ENCODE results near the gene TMIE.

Gene TMIE

DNA sequence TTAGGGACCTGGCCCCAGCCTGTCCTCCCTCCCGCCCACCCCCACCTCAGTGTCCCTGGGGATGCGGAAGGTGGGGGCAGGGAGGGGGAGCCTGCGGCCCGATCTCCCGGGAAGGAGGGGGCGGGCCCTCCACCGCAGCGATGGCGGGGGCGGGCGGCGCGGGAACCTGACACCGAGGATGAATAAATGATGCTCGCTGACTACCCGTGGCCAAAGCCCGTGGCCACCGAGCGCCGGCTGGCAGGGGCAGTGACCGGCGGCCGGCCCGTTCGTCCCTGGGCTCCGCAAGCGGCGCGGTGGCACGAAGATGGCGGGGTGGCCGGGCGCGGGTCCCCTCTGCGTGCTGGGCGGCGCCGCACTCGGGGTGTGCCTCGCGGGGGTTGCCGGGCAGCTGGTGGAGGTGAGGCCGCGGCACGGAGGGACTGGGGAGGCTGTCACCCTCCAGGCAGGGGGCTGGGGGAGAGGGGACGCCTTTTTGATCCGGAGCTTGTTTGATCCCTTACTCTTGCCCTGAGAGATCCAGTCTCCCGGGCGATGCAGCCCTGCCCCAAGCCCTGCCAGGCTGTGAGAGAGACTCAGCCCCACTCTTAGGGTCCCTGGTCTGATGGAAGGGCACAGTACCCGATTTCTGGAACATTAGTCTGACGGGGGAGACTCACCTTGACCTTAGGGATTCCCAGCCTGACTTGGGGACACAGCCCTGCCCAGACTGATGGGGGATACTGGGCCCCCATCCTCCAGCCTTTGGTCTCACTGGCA lies at the start of gene TMIE:
TSS of gene TMIE (plus strand) at position 212 of the 759 bp plus-strand sequence. CDS start at position 308, 96 bp downstream.
- DNase-seq = no peak

- DNase-seq = no peak
Observed at GRCh38 chr3:46655271-46655670, 45.9 kb upstream of the TMIE start.

- DNase-seq = no peak
Observed at GRCh38 chr3:46656778-46657556, 44.2 kb upstream of the TMIE start.

DNA sequence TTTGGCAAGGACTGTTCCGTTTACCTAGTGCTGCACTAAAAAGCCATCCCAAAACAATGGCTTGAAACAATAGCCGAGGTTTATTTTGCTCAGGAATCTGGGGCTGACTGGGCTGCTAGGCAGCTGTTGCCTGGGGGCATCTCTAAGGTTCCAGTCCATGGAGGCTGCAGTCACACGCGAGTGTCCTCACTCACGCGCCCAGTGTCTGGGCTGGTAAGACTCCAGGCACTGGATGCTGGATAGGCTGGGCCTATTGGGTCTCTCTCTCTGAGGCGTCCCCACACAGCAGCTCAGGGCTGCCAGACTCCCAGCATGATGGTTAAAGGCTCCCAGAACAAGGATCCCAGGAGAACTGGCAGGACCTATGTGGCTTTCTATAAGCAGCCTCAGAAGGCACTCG lies 41.9 kb upstream of the TMIE start:
- no peak for DNase-seq

DNA sequence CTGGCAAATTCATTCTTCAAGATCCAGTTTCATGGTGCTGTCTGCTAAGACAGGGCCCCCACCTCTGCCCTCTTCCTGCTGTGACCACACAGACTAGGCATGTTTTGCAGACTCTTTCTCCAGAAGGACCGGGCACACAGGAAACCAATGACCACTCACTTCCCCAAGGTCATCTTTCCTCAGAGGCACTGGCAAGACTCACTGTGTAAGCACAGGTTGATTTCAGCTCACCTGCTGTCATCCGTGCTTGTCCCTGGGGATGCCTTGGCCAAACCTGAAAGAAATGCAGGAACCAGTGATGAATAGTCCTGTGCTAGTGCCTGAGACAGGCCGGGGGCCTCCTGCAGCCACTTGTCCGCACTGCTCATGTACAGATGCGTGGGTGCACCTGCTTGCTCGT lies 41.2 kb upstream of the TMIE start:
- DNase-seq = no peak

- DNase-seq = no peak
Observed at GRCh38 chr3:46660543-46661523, 40.4 kb upstream of the TMIE start.

GRCh38 chr3:46661776-46662766 lies 39.1 kb upstream of the TMIE start:
- no peak for DNase-seq

DNA sequence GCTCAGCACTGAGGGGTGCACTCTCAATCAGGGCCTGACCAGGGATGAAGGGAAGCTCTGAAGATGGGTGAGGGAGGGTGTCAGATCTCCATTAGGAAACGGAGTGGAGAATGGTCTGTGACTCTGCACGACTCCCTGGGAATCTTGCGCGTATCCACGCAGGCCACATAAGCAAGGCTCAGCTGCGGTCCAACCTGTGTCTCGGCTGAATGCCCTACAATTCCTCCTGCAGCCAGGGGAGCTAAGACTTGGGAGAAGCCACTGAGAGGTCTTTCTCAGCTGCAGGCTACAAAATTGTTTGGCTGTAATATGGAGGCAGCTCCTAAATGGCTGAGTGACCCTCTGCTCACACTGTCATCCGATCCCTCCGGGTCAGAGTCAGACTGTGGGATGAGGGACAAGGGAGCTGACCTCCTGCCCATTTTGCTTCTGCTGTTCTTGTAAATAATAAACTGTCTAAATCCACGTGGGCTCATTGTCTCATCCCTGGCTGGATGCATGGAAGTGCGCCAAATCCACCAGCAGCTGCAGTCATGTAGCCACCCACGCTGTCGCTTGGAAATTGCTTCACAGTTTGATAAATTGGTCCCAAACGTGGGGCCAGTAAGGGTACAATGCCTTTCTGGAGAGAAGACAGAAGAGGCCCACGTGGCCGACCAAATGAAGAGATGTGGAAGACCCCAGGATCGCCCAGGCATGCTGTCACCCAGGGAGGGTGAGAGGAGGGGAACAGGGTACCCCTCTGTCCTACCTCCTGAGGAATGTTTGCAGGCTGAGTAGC lies 38.2 kb upstream of the TMIE start:
- DNase-seq = no peak

DNA sequence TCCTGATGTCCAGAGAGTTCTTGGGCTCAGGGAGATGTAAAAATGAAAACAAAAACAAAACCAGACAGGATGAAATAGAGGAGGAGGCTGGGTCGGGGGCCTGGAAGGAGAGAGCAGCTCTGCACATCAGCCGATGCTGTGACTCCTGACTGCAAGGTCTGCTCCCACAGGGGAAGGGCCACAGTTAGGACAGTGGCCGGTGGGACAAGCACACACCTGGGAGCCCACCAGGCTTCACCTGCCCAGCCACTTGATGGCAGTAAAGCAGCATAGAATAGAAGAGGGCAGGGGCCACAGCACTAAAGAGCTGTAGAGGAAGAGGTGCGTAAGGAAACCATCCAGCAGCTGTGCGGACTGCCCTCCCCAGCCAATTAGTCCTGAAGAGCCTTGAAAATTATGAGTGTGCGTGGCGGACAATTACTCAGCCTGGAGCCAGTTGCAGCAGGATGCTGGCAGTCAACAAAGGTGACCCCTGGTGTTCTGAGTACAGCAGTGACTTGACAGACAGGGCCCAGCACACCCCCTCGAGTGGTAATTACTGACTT lies 37.5 kb upstream of the TMIE start:
- DNase-seq = peak; percentile 22

DNA sequence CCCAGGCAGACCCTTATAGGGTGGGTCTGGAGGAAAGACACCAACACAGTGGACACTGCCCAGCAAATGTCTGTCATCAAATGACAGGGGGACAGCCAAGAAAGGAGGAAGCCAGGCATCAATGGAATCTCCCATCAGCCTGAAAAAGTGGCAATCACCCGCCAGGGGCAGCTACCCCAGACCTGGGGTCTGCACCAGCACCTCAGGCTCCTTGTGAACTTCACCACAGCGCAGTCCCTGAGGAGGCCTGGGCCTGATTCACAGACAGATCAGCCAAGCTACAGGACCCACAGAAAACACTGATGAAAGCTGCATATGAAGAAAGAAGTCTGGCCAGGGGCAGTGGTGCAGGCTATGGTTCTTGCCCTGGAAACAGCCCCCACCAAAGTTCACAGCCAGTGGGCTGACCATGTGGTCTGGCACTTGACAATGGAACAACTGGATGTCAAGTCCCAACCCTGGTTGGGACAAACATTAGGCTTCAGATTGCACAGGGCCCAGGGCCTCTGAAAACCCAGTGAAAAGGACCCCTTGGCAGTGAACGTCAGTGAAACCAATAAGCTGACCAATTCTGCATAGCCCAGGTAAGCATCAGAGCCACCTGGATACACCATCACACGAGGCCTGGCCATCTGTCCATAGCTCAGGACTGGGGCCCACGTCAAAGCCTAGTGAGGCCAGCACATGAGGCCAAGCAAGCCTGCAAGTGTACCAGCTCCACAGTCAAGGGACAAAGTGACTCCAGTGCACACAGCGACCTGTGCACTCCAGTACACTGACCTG lies 36.8 kb upstream of the TMIE start:
- no peak for DNase-seq

GRCh38 chr3:46664971-46665762 lies 36.0 kb upstream of the TMIE start:
- DNase-seq = no peak

- DNase-seq = no peak
Observed at GRCh38 chr3:46665763-46666452, 35.3 kb upstream of the TMIE start.

DNA sequence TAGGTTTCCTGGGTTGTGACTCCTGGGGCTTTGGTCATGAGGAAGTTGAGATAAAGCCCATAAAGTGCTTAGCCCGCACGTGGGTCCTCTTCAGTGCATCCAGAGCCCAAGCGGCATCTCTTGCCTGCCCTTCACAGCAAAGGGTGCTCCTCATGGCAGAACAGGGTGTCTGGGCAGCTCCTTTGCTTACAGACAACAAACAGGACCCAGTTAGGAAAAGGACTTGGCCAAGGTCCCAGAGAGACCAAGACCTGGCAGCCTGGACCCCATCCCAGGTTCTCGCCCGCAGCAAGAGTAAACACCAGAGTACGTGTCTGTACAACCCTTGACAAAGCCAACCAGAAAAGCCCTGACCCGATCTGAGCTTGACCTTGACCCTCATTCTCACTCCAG lies 34.7 kb upstream of the TMIE start:
- DNase-seq = no peak

GRCh38 chr3:46667061-46667621 lies 34.1 kb upstream of the TMIE start:
- no peak for DNase-seq

GRCh38 chr3:46667657-46668056 lies 33.5 kb upstream of the TMIE start:
- DNase-seq = no peak

GRCh38 chr3:46668116-46668515 lies 33.1 kb upstream of the TMIE start:
- no peak for DNase-seq

DNA sequence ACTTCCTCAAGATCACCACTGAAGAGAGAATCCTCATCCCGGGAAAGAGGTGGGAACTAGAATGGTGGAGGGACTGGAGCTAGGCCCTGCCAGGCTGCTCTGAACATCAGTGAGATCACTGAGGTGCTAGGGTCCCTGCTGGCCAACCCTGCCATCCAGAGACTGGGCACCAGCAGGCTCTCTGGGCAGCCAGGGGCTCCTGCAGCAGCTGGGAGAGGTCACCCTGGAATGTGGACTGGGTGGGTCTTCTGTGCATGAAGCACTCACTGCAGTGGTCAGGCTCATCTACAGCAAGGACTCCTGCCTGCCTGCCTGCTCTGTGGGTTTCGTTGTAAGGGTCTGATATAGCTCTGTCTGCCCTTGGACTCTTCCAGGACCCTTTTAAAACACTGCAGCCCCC lies 32.6 kb upstream of the TMIE start:
- DNase-seq = no peak
